Mucosa of descending colon (tissue), 3 donors: ENCODE results near the gene CLDN18. TPM values are rescaled to one million over a fixed set of nuclear protein-coding genes. Genes with fewer than 3 reads are reported as not detected.

Source experiments
- ATAC-seq: fragments of 200-7000 bp; cut with Tn5 transposase; one replicate; pipeline ENCODE4 v1.9.1; 2020; ENCODE audit warnings: mild to moderate bottlenecking, moderate library complexity
- DNase-seq, 3 donors: peaks; one replicate each; pipeline ENCODE4 v3.0.0-alpha.2; 2020
- H3K36me3 ChIP-seq: fragments of 200-600 bp; one replicate; pipeline ENCODE4 v1.8.0; 2021; ENCODE audit warnings: low read depth, mild to moderate bottlenecking
- H3K4me1 ChIP-seq: fragments of 200-600 bp; one replicate; pipeline ENCODE4 v1.8.0; 2021; ENCODE audit warnings: low read depth, mild to moderate bottlenecking
- H3K4me3 ChIP-seq: fragments of 200-600 bp; one replicate; pipeline ENCODE4 v1.8.0; 2021; ENCODE audit warnings: mild to moderate bottlenecking
- H3K9me3 ChIP-seq: fragments of 200-600 bp; one replicate; pipeline ENCODE4 v1.8.0; 2021; ENCODE audit warnings: mild to moderate bottlenecking
- intact Hi-C, 2 donors: fragments of 100-400 bp; cut with DNase I in 1 of 2; cut with micrococcal nuclease in 1 of 2; formaldehyde crosslinking; loops; one replicate each; pipeline versions ENCODE4 v1.11.0 to v1.11.1; 2022; cut with DNase I, micrococcal nuclease
- total RNA-seq, 3 donors: library from RNA; stranded (reverse); fragmentation: NEBNext Ultra II Directional in 2 of 3; extraction: Animal tissue kit (Norgen Biotek cat#: 25700) in 2 of 3; gene quantifications; one replicate each; pipeline versions ENCODE4 v1.2.1 to v1.2.4, GENCODE V29; 2021 to 2023
- TF ChIP-seq, protein P1 (sequence below): fragments of 200-600 bp; IDR thresholded peaks from one replicate; pipeline ENCODE4 v1.8.0; 2022; ENCODE audit warnings: antibody characterized with exemption, mild to moderate bottlenecking
- donor health status: DM: no; HTN: no; CAD: no; lungs with moderate emphysema.
- donor health status: DM: no; HTN: no; CAD: no.
- donor health status: DM: no; HTN: yes; CAD: no.

CLDN18 gene
- total RNA-seq, 3 donors from 2014 or later, result not detected

DNA sequence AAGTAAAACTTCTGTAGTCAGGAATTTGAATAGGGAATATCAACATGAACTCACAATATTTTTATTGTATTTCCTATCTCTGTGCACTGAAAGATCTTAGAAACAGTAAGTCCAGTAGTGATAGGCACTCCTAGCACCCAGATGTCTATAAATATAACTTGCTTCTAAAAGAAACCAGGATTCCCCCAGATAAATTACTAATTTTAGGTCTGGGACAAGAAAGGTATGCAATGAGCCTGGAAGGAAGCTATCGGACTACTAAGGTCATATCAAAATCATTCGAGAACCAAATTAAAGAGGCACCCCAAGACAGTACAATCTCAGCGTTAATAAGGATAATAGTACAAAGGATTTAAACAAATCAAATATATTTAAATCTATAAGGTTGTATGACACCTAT is 47.4 kb downstream of the CLDN18 start:
- H3K9me3 ChIP-seq, result no peaks in the 10 kb centered on the region
- no peak for ATAC-seq
- no peak for DNase-seq

DNA sequence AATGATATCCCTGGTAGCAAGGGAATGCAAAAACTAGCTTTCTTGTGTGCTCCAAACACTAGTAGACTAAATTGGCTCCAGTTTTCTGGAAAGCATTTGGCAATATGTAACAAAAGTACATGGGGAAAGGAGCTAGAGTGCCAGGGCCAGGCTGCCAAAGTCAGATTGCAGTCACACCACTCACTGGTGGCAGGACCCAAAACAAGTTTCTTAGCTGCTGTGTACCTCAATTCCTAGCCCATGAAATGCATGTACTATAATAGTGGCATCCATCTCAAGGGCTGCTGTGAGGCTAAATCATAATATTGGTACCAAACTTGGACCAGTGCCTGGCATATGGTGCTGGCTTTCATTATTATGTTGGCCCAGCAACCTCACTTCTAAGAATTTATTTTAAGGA is 49.3 kb downstream of the CLDN18 start:
- DNase-seq (no peak), ATAC-seq (no peak)
- intact Hi-C loops, result no loop called here
- Histone ChIP-seq H3K4me1 (no peaks in the 10 kb centered on the region), H3K9me3 (no peaks in the 10 kb centered on the region), H3K4me3 (no peak overlapping the region), H3K36me3 (no peaks in the 10 kb centered on the region)
- TF ChIP-seq, protein P1, sequence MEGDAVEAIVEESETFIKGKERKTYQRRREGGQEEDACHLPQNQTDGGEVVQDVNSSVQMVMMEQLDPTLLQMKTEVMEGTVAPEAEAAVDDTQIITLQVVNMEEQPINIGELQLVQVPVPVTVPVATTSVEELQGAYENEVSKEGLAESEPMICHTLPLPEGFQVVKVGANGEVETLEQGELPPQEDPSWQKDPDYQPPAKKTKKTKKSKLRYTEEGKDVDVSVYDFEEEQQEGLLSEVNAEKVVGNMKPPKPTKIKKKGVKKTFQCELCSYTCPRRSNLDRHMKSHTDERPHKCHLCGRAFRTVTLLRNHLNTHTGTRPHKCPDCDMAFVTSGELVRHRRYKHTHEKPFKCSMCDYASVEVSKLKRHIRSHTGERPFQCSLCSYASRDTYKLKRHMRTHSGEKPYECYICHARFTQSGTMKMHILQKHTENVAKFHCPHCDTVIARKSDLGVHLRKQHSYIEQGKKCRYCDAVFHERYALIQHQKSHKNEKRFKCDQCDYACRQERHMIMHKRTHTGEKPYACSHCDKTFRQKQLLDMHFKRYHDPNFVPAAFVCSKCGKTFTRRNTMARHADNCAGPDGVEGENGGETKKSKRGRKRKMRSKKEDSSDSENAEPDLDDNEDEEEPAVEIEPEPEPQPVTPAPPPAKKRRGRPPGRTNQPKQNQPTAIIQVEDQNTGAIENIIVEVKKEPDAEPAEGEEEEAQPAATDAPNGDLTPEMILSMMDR, result no peak

More for the DNA sequence above, 47.4 kb downstream of the CLDN18 start:
- Histone ChIP-seq H3K36me3 (no peaks in the 10 kb centered on the region), H3K4me3 (no peak overlapping the region), H3K4me1 (no peaks in the 10 kb centered on the region)
- TF ChIP-seq, protein P1, result no peak
- intact Hi-C loops, result no loop called here

DNA sequence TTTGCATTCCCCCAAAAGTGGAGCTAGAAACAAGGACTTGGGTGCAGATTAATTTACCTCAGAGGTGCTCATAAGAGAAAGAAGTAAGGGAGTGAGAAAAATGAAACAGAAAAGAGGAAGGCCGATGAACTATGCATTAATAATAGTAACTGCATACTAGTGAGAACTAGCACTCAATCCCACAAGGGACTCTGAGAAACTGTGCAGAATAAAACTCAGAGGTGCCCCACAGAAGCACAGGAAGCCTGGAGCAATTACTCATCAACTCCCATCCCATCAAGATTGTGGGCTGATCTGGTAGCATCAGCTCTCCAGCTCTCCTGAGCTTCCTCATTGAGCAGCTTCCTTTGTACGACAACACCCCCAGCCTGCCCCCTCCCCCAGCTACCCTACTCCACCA is 50.8 kb downstream of the CLDN18 start:
- intact Hi-C loops, result no loop called here
- Histone ChIP-seq H3K4me1 (no peaks in the 10 kb centered on the region), H3K4me3 (no peak overlapping the region), H3K9me3 (no peaks in the 10 kb centered on the region), H3K36me3 (no peaks in the 10 kb centered on the region)
- TF ChIP-seq, protein P1, result no peak
- DNase-seq (no peak), ATAC-seq (no peak)

DNA sequence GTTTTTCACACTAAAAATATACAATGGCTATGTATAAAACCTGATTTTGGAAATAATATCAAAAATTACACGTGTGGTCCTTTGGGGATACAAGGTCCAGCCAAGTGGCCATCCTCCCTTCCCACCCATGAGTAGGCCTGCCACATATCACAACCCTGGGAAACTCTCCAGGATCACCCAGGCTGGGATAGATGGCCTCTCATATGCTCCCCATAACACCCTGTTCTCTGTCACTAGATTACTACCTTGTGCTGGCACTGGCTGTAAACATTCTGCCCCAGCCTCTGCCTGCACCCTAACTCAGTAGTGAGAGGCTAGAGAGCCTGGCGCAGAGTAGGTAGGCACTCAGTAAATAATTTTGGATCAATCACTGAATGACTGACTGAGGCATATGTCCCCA is 52.1 kb downstream of the CLDN18 start:
- no peaks in the 10 kb centered on the region for H3K9me3 ChIP-seq
- no peaks in the 10 kb centered on the region for H3K36me3 ChIP-seq
- intact Hi-C loops, result no loop called here

DNA sequence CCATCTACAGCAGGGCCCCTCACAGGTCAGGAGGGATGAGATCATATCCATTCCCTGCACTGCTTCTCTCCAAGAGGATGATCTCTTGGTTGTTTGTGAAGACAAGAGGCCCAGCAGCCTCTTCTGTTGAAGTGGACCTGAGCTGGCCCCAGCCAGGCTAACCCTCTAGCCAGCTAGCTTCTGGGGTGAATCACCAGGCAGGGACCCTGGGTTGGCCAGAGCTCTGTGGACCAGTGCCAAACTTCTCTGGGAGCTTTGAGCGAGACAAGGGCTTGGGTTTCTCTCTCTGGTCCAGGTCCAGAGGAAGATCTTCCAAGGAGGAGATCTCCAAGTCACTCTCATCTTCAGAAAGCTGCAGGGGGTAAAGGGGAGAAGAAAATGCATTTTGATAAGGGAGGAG is 52.7 kb downstream of the CLDN18 start:
- DNase-seq (no peak), ATAC-seq (no peak)
- H3K4me3 ChIP-seq, result no peak overlapping the region
- no peaks in the 10 kb centered on the region for H3K36me3 ChIP-seq
- intact Hi-C loops, result no loop called here
- TF ChIP-seq, protein P1, result no peak
- no peaks in the 10 kb centered on the region for H3K9me3 ChIP-seq
- H3K4me1 ChIP-seq, result no peaks in the 10 kb centered on the region

More for the DNA sequence above, 52.1 kb downstream of the CLDN18 start:
- TF ChIP-seq, protein P1, result no peak
- DNase-seq (no peak), ATAC-seq (no peak)
- Histone ChIP-seq H3K4me3 (no peak overlapping the region), H3K4me1 (no peaks in the 10 kb centered on the region)

DNA sequence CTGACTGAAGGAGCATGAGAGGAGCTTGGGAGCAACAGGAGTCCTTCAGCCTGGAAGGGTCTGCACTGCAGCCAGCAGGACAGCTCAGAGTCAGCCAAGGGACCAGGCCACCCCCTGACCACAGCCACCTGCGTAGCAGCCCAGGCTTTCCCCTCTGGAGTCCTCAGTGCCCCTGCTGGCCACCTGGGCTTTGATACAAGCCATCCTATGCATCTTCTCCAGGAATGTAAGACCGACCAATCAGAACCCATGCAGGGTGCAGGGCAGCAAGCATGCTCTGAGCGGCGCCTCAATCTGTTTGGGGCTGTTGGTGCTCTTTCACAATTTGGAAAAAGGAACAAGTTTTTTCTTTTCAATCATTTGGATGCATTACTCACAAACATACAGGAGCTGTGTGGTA is 53.5 kb downstream of the CLDN18 start:
- Histone ChIP-seq H3K36me3 (no peaks in the 10 kb centered on the region), H3K4me3 (no peak overlapping the region)
- no peak for ATAC-seq

More for the DNA sequence above, 53.5 kb downstream of the CLDN18 start:
- TF ChIP-seq, protein P1, result no peak
- H3K9me3 ChIP-seq, result no peaks in the 10 kb centered on the region
- DNase-seq, result no peak
- intact Hi-C loops, result no loop called here
- H3K4me1 ChIP-seq, result no peaks in the 10 kb centered on the region
